Measurements from ENCODE around the gene GRIN2A.

Gene GRIN2A

DNA sequence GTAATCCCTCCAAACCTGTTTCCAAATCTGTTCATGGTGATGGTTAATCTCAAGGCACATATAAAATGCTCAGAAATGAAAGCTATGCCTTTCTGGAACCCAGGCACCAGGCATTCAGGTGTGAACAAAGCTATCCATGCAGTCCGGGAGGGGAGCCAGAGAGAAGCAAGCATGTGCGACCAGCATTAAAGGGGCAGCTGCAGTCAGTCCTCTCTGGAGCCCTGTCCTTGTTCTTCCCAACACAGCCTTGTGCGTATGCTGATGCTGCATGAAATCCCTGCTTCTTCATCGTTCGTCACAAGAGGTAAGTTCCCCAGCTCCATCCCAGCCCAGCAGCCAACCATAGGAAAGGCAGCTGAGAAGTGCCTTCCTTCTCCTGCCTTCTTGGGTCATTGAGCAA lies 148.7 kb downstream of the GRIN2A start:
- no peak for DNase-seq (ENCODE audit: low read depth in 1 of 2, low spot score in 1 of 2)
- H3K27me3 ChIP-seq (ENCODE audit: insufficient read depth, poor library complexity, severe bottlenecking) = no peaks in the 10 kb centered on the region
- no peak overlapping the region for H3K27ac ChIP-seq (replicated peaks)
- TF ChIP-seq, protein P1, sequence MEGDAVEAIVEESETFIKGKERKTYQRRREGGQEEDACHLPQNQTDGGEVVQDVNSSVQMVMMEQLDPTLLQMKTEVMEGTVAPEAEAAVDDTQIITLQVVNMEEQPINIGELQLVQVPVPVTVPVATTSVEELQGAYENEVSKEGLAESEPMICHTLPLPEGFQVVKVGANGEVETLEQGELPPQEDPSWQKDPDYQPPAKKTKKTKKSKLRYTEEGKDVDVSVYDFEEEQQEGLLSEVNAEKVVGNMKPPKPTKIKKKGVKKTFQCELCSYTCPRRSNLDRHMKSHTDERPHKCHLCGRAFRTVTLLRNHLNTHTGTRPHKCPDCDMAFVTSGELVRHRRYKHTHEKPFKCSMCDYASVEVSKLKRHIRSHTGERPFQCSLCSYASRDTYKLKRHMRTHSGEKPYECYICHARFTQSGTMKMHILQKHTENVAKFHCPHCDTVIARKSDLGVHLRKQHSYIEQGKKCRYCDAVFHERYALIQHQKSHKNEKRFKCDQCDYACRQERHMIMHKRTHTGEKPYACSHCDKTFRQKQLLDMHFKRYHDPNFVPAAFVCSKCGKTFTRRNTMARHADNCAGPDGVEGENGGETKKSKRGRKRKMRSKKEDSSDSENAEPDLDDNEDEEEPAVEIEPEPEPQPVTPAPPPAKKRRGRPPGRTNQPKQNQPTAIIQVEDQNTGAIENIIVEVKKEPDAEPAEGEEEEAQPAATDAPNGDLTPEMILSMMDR (IDR thresholded peaks at IDR 0.05; ENCODE audit: insufficient read depth, low read length) = no peak
- TF ChIP-seq GABPA (IDR thresholded peaks at IDR 0.05; ENCODE audit: low read depth) = no peak
- no peak for TF ChIP-seq POLR2AphosphoS5 (IDR thresholded peaks at IDR 0.05; ENCODE audit: low read depth)
- TF ChIP-seq, protein P2, sequence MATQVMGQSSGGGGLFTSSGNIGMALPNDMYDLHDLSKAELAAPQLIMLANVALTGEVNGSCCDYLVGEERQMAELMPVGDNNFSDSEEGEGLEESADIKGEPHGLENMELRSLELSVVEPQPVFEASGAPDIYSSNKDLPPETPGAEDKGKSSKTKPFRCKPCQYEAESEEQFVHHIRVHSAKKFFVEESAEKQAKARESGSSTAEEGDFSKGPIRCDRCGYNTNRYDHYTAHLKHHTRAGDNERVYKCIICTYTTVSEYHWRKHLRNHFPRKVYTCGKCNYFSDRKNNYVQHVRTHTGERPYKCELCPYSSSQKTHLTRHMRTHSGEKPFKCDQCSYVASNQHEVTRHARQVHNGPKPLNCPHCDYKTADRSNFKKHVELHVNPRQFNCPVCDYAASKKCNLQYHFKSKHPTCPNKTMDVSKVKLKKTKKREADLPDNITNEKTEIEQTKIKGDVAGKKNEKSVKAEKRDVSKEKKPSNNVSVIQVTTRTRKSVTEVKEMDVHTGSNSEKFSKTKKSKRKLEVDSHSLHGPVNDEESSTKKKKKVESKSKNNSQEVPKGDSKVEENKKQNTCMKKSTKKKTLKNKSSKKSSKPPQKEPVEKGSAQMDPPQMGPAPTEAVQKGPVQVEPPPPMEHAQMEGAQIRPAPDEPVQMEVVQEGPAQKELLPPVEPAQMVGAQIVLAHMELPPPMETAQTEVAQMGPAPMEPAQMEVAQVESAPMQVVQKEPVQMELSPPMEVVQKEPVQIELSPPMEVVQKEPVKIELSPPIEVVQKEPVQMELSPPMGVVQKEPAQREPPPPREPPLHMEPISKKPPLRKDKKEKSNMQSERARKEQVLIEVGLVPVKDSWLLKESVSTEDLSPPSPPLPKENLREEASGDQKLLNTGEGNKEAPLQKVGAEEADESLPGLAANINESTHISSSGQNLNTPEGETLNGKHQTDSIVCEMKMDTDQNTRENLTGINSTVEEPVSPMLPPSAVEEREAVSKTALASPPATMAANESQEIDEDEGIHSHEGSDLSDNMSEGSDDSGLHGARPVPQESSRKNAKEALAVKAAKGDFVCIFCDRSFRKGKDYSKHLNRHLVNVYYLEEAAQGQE (IDR thresholded peaks at IDR 0.05; ENCODE audit: insufficient replicate concordance, low read depth) = no peak
- no peak for TF ChIP-seq SPI1 (IDR thresholded peaks at IDR 0.05; ENCODE audit: borderline replicate concordance, low read depth)
- no peak overlapping the region for H3K4me3 ChIP-seq (replicated peaks; ENCODE audit: insufficient read depth, low read length)

DNA sequence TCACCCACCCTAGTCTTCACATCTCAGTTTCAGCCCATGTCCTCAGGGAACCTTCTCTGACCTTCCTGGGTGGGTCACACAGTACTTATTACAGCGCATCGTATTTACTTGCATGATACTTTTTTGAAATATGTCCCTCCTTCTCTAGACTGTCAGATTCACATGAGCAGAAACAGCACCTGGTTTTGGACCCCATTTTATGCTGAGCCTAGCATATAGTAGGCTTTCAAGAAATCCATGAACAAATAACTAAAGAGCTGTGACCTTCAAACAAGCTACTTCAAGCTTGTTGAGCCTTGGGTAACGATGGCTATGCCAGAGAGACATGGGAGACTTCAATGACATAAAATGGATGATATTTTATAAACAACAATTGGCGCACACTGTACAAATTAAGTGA lies 150.3 kb downstream of the GRIN2A start:
- DNase-seq (ENCODE audit: low read depth in 1 of 2, low spot score in 1 of 2) = no peak
- Histone ChIP-seq H3K27me3 (ENCODE audit: insufficient read depth, poor library complexity, severe bottlenecking) (no peaks in the 10 kb centered on the region), H3K4me3 (replicated peaks; ENCODE audit: insufficient read depth, low read length) (no peak overlapping the region), H3K27ac (replicated peaks) (no peak overlapping the region)
- TF ChIP-seq SPI1 (IDR thresholded peaks at IDR 0.05; ENCODE audit: borderline replicate concordance, low read depth) (no peak), POLR2AphosphoS5 (IDR thresholded peaks at IDR 0.05; ENCODE audit: low read depth) (no peak)
- TF ChIP-seq, protein P2 (IDR thresholded peaks at IDR 0.05; ENCODE audit: insufficient replicate concordance, low read depth) = no peak

DNA sequence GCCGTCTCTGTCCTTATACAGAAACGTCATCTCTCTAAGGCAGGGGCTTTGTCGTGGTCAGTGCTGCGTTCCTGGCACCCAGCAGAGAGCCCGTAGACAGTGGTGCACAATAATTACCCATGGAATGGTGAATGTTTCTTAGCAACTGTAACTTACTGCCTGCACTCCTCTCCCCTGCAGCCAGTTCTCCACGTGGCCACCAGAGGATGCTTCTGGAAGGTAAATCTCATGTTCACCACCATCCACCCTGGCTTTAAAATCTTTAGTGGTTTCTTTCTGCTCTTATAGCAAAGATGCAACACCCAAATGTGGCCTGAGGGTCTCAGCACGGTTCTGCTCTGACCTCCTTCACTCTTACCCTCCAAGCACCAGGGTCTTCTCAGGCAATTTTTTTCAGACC lies 150.8 kb downstream of the GRIN2A start:
- H3K27me3 ChIP-seq (ENCODE audit: insufficient read depth, poor library complexity, severe bottlenecking) = no peaks in the 10 kb centered on the region
- no peak for DNase-seq (ENCODE audit: low read depth in 1 of 2, low spot score in 1 of 2)
- no peak overlapping the region for H3K4me3 ChIP-seq (replicated peaks; ENCODE audit: insufficient read depth, low read length)
- no peak overlapping the region for H3K27ac ChIP-seq (replicated peaks)
- TF ChIP-seq, protein P1 (IDR thresholded peaks at IDR 0.05; ENCODE audit: insufficient read depth, low read length) = no peak
- TF ChIP-seq SPI1 (IDR thresholded peaks at IDR 0.05; ENCODE audit: borderline replicate concordance, low read depth) = no peak
- TF ChIP-seq, protein P2 (IDR thresholded peaks at IDR 0.05; ENCODE audit: insufficient replicate concordance, low read depth) = no peak

DNA sequence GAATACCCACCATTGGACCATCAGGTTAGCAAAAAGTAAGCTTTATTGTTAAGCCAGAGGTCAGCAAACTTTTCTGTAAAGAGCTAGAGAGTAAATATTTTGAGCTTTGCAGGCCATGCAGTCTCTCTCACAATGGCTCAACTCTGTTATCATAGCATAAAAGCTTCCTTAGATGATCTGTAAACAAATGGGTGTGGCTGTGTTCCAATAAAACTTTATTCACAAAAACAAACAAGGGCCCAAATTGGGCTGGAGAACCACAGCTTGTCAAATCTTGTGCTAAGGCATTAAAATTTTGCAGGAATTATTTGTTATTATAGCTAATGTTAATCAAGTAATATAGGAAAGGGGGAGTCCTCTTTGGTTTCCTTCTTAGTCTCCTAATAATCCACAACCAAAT lies 153.6 kb downstream of the GRIN2A start:
- DNase-seq (ENCODE audit: low read depth in 1 of 2, low spot score in 1 of 2) = no peak
- no peak overlapping the region for H3K27ac ChIP-seq (replicated peaks)
- no peak overlapping the region for H3K4me3 ChIP-seq (replicated peaks; ENCODE audit: insufficient read depth, low read length)
- H3K27me3 ChIP-seq (ENCODE audit: insufficient read depth, poor library complexity, severe bottlenecking) = no peaks in the 10 kb centered on the region
- no peak for TF ChIP-seq POLR2AphosphoS5 (IDR thresholded peaks at IDR 0.05; ENCODE audit: low read depth)
- TF ChIP-seq, protein P1 (IDR thresholded peaks at IDR 0.05; ENCODE audit: insufficient read depth, low read length) = no peak

Measured in HL-60 (cell line).